HepG2 (cell line): ENCODE results near the gene EFCAB14. TPM values are rescaled to one million over a fixed set of nuclear protein-coding genes. Genes with fewer than 3 reads are reported as not detected.

Source experiments
- ATAC-seq: fragments of 200-7000 bp; cut with Tn5 transposase; 3 replicates; pipeline ENCODE4 v1.9.1; 2020; ENCODE audit warnings: mild to moderate bottlenecking, moderate library complexity
- BruUV-seq: library from RNA; stranded (reverse); fragments of 400-500 nt; replicated peaks from 2 replicates; lab custom pipeline; 2021; lab: Mats Ljungman, UMichigan
- CTCF ChIA-PET: fragments of 300-600 bp; formaldehyde crosslinking; extraction: SDS; loops from one replicate; lab custom pipeline; 2021; ENCODE audit warnings: low total read pairs, inconsistent platforms, low intra/inter-chr PET ratio; lab: Yijun Ruan, JAX
- POLR2A ChIA-PET: fragments of 350-600 bp; sonication (Branson Sonifier 250); formaldehyde crosslinking; loops from one replicate; lab custom pipeline; 2020; ENCODE audit warnings: antibody characterized with exemption, inconsistent platforms; lab: Yijun Ruan, JAX
- DNase-seq: peaks from one replicate; pipeline ENCODE4 v3.0.0-alpha.2; 2015; ENCODE audit warnings: low spot score
- FAIRE-seq: peaks from 3 replicates; lab custom pipeline; 2011; peaks lifted over from hg19 to GRCh38; lab: Jason Lieb, UNC
- H2AFZ ChIP-seq: one replicate; pipeline ENCODE4 v1.6.1; 2011; ENCODE audit warnings: low read length, inconsistent platforms
- H3K27ac ChIP-seq: fragments of 300-600 bp; 3 replicates; pipeline ENCODE4 v1.8.0; 2011; ENCODE audit warnings: mixed run types, mild to moderate bottlenecking, mixed read lengths, low read length, inconsistent platforms; ENCODE audit not compliant: insufficient read depth; ENCODE audit errors: extremely low read length
- H3K27me3 ChIP-seq, 2 experiments: fragments of 200-600 bp in 1 of 2; 2 replicates in 1 of 2; 3 replicates in 1 of 2; pipeline versions ENCODE4 v1.6.0 to v1.8.0; 2011; ENCODE audit warnings: low read length in 2 of 2, mild to moderate bottlenecking in 2 of 2, moderate library complexity in 2 of 2, inconsistent platforms in 1 of 2; ENCODE audit not compliant: insufficient read depth in 2 of 2, control insufficient read depth in 1 of 2
- H3K36me3 ChIP-seq, 2 experiments: fragments of 200-600 bp in 1 of 2; replicated peaks in 1 of 2; 2 replicates in 1 of 2; 3 replicates in 1 of 2; pipeline versions ENCODE4 v1.5.1 to v1.8.0; 2011; ENCODE audit warnings: low read length in 2 of 2, inconsistent platforms in 1 of 2; ENCODE audit not compliant: insufficient read depth in 2 of 2, control insufficient read depth in 1 of 2
- H3K4me1 ChIP-seq: 2 replicates; pipeline ENCODE4 v1.5.1; 2012; ENCODE audit warnings: low read length, inconsistent platforms; ENCODE audit not compliant: insufficient read depth
- H3K4me2 ChIP-seq: 2 replicates; pipeline ENCODE4 v1.6.0; 2011; ENCODE audit warnings: low read depth, low read length, inconsistent platforms
- H3K4me3 ChIP-seq, 3 experiments: fragments of 200-600 bp in 1 of 3; sonication (generic), shearing (Covaris generic) in 1 of 3; replicated peaks in 1 of 3; 2 replicates each; pipeline ENCODE4 v1.5.1; 2011 to 2016; ENCODE audit warnings: low read length in 3 of 3, inconsistent platforms in 2 of 3, low read depth in 2 of 3, mild to moderate bottlenecking in 2 of 3, control low read depth in 1 of 3, mixed read lengths in 1 of 3; ENCODE audit not compliant: insufficient read depth in 1 of 3
- H3K79me2 ChIP-seq: one replicate; pipeline ENCODE4 v1.6.1; 2011; ENCODE audit warnings: low read length, inconsistent platforms; ENCODE audit not compliant: insufficient read depth
- H3K9ac ChIP-seq: 2 replicates; pipeline ENCODE4 v1.6.0; 2011; ENCODE audit warnings: mild to moderate bottlenecking, low read depth, low read length, inconsistent platforms; ENCODE audit not compliant: insufficient read depth
- H3K9me3 ChIP-seq: 2 replicates; pipeline ENCODE4 v1.5.1; 2012; ENCODE audit warnings: mild to moderate bottlenecking, low read length
- H4K20me1 ChIP-seq: 2 replicates; pipeline ENCODE4 v1.6.0; 2011; ENCODE audit warnings: inconsistent platforms, mild to moderate bottlenecking, low read length, moderate library complexity; ENCODE audit not compliant: insufficient read depth
- HNRNPH1 ChIP-seq: fragments of 200-400 bp; formaldehyde crosslinking; optimal IDR thresholded peaks from 2 replicates; pipeline ENCODE3; 2017; ENCODE audit warnings: mild to moderate bottlenecking, low read depth, low read length
- HNRNPLL ChIP-seq: fragments of 200-400 bp; formaldehyde crosslinking; IDR thresholded peaks from 2 replicates; pipeline ENCODE4 v1.6.1; 2017; ENCODE audit warnings: mild to moderate bottlenecking, low read depth, low read length; ENCODE audit not compliant: poor library complexity, severe bottlenecking
- KDM4B ChIP-seq: sonication (generic); formaldehyde crosslinking; IDR thresholded peaks from 2 replicates; pipeline ENCODE4 v1.4.0; 2020; ENCODE audit warnings: missing genetic modification reagents
- RBAK ChIP-seq: sonication (generic); formaldehyde crosslinking; IDR thresholded peaks from 2 replicates; pipeline ENCODE4 v1.5.1; 2020; ENCODE audit warnings: mild to moderate bottlenecking, missing genetic modification reagents
- SP140L ChIP-seq: sonication (generic); formaldehyde crosslinking; IDR thresholded peaks from 2 replicates; pipeline ENCODE4 v1.4.0; 2020; ENCODE audit warnings: missing genetic modification reagents, borderline replicate concordance
- TOPORS ChIP-seq: sonication (generic); formaldehyde crosslinking; IDR thresholded peaks from 2 replicates; pipeline ENCODE4 v1.8.0; 2023; ENCODE audit warnings: mild to moderate bottlenecking, missing genetic modification reagents
- WIZ ChIP-seq: sonication (generic); formaldehyde crosslinking; IDR thresholded peaks from 2 replicates; pipeline ENCODE4 v1.5.1; 2020; ENCODE audit warnings: mild to moderate bottlenecking, missing genetic modification reagents
- ZFP41 ChIP-seq: sonication (generic); formaldehyde crosslinking; IDR thresholded peaks from 2 replicates; pipeline ENCODE4 v1.4.0; 2020; ENCODE audit warnings: mild to moderate bottlenecking, missing genetic modification reagents, borderline replicate concordance
- ZIK1 ChIP-seq: sonication (generic); formaldehyde crosslinking; IDR thresholded peaks from 2 replicates; pipeline ENCODE4 v1.5.0; 2020; ENCODE audit warnings: mild to moderate bottlenecking, low read depth, missing genetic modification reagents, borderline replicate concordance
- ZNF274 ChIP-seq: sonication (generic); formaldehyde crosslinking; IDR thresholded peaks from 2 replicates; pipeline ENCODE4 v1.5.1; 2020; ENCODE audit warnings: mild to moderate bottlenecking, missing genetic modification reagents
- ZNF564 ChIP-seq: sonication (generic); formaldehyde crosslinking; IDR thresholded peaks from 2 replicates; pipeline ENCODE4 v1.8.1; 2023; ENCODE audit warnings: mild to moderate bottlenecking, missing genetic modification reagents
- ZNF605 ChIP-seq: sonication (generic); formaldehyde crosslinking; IDR thresholded peaks from 2 replicates; pipeline ENCODE4 v1.8.0; 2022; ENCODE audit warnings: mild to moderate bottlenecking, missing genetic modification reagents
- WGBS: methylation state at CpG from one replicate; pipeline ENCODE4 v1.1.6; 2017; ENCODE audit warnings: low lambda C conversion rate; 5-methylcytosine and 5-hydroxymethylcytosine counted together
- in situ Hi-C: cut with HindIII; loops from 2 replicates; pipeline ENCODE4 v1.10.0; 2017; ENCODE audit warnings: low pct_unique_long_range_greater_than_20kb; ENCODE audit not compliant: extremely low pct_ligation_motif_present
- intact Hi-C: fragments of 100-400 bp; cut with micrococcal nuclease; formaldehyde crosslinking; loops from one replicate; pipeline ENCODE4 v1.10.0; 2022; ENCODE audit not compliant: unreplicated experiment
- polyA plus RNA-seq, 8 experiments: library from polyadenylated mRNA; depleted of rRNA in 3 of 8; stranded (reverse) in 7 of 8; unstranded in 1 of 8; fragments of >200 nt; fragmentation: Illumina TruSeq in 4 of 8; extraction: Trizol in 4 of 8; gene quantifications; 2 replicates each; pipeline versions ENCODE4 v1.2.1 to v1.2.3, GENCODE V29; 2011 to 2016; ENCODE audit warnings: low read depth in 4 of 8, missing spikeins in 1 of 8, mixed read lengths in 1 of 8; ENCODE audit not compliant: insufficient read depth in 1 of 8
- total RNA-seq, 5 experiments: library from RNA; depleted of rRNA; stranded (reverse); fragments of >200 nt; fragmentation: Illumina TruSeq; extraction: Trizol; gene quantifications; 2 replicates each; pipeline ENCODE4 v1.2.3, GENCODE V29; 2016; ENCODE audit warnings: low read depth in 1 of 5
- TF ChIP-seq, protein P1 (sequence below): IDR thresholded peaks from 2 replicates; pipeline ENCODE4 v1.6.1; 2012; ENCODE audit warnings: inconsistent platforms
- TF ChIP-seq, protein P2 (sequence below): sonication (generic); formaldehyde crosslinking; IDR thresholded peaks from 2 replicates; pipeline ENCODE4 v1.8.0; 2022; ENCODE audit warnings: missing genetic modification reagents, mild to moderate bottlenecking, borderline replicate concordance
- TF ChIP-seq, protein P3 (sequence below): sonication (generic); formaldehyde crosslinking; IDR thresholded peaks from 2 replicates; pipeline ENCODE4 v1.8.1; 2023; ENCODE audit warnings: mild to moderate bottlenecking, missing genetic modification reagents
- TF ChIP-seq, protein P4 (sequence below): sonication (generic); formaldehyde crosslinking; IDR thresholded peaks from 2 replicates; pipeline ENCODE4 v1.8.0; 2022; ENCODE audit warnings: low read depth, missing genetic modification reagents
- TF ChIP-seq, protein P5 (sequence below): sonication (generic); formaldehyde crosslinking; IDR thresholded peaks from 2 replicates; pipeline ENCODE4 v1.4.0; 2020; ENCODE audit warnings: missing genetic modification reagents, borderline replicate concordance
- TF ChIP-seq, protein P6 (sequence below): sonication (generic); formaldehyde crosslinking; IDR thresholded peaks from 2 replicates; pipeline ENCODE4 v1.8.0; 2022; ENCODE audit warnings: missing genetic modification reagents, low read depth, mild to moderate bottlenecking, borderline replicate concordance

The EFCAB14 gene
- total and polyA plus RNA-seq, 2 of the 13 experiments (the other 11 are each of a cell fraction or from before 2014, with no cell fraction given), result 13.4 to 17.9 TPM

DNA sequence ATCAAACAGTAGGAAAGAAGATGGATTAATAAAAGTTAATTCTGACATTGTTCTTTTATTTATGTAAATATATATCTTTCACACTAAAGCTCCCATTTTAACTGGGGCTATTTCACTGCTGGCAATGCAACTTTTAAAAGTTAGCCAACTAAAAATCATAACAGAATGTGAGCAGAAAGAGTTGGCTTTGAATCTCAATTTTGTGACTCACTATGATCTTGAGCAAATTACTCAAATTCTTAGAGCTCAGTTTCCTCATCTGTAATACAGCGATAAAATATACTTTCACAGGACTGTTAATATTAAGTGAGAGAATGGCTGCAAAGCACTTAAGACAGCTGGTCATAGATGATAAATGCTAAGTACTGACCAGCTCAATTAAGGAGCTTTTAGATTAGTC is 10.8 kb downstream of the EFCAB14 start:
- CTCF ChIA-PET, result no interaction called here
- Histone ChIP-seq H3K27me3 (no peaks in the 10 kb centered on the region), H3K79me2 (peaks cover 2% of the 10 kb centered on the region), H3K4me2 (no peak overlapping the region), H4K20me1 (no peaks in the 10 kb centered on the region; the same call in 1 of the 2 replicates), H3K4me3 (no peak overlapping the region), H3K27ac (no peak overlapping the region), H3K36me3 (peaks cover 13 to 73% of the 10 kb centered on the region in 2 experiments), H3K9ac (no peak overlapping the region), H3K9me3 (no peaks in the 10 kb centered on the region), H2AFZ (no peak overlapping the region), H3K4me1 (no peaks in the 10 kb centered on the region)
- ATAC-seq, result no peak
- TF ChIP-seq ZIK1 (CRISPR knock-in tag), result no peak
- TF ChIP-seq, protein P1, sequence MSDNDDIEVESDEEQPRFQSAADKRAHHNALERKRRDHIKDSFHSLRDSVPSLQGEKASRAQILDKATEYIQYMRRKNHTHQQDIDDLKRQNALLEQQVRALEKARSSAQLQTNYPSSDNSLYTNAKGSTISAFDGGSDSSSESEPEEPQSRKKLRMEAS, result no peak
- no peak for TF ChIP-seq HNRNPLL
- TF ChIP-seq HNRNPH1, result no peak
- no peak for TF ChIP-seq ZNF605 (CRISPR knock-in tag)
- no peak for TF ChIP-seq ZFP41
- no peak for TF ChIP-seq ZNF274 (CRISPR knock-in tag)
- no peak for TF ChIP-seq KDM4B (CRISPR knock-in tag)
- TF ChIP-seq ZNF564 (CRISPR knock-in tag), result no peak
- TF ChIP-seq, protein P2, sequence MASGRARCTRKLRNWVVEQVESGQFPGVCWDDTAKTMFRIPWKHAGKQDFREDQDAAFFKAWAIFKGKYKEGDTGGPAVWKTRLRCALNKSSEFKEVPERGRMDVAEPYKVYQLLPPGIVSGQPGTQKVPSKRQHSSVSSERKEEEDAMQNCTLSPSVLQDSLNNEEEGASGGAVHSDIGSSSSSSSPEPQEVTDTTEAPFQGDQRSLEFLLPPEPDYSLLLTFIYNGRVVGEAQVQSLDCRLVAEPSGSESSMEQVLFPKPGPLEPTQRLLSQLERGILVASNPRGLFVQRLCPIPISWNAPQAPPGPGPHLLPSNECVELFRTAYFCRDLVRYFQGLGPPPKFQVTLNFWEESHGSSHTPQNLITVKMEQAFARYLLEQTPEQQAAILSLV, result no peak
- TF ChIP-seq, protein P3, sequence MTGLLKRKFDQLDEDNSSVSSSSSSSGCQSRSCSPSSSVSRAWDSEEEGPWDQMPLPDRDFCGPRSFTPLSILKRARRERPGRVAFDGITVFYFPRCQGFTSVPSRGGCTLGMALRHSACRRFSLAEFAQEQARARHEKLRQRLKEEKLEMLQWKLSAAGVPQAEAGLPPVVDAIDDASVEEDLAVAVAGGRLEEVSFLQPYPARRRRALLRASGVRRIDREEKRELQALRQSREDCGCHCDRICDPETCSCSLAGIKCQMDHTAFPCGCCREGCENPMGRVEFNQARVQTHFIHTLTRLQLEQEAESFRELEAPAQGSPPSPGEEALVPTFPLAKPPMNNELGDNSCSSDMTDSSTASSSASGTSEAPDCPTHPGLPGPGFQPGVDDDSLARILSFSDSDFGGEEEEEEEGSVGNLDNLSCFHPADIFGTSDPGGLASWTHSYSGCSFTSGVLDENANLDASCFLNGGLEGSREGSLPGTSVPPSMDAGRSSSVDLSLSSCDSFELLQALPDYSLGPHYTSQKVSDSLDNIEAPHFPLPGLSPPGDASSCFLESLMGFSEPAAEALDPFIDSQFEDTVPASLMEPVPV (CRISPR knock-in tag), result no peak
- TF ChIP-seq SP140L, result no peak
- TF ChIP-seq WIZ (CRISPR knock-in tag), result no peak
- no peak for TF ChIP-seq RBAK
- TF ChIP-seq TOPORS (CRISPR knock-in tag), result no peak
- TF ChIP-seq, protein P4, sequence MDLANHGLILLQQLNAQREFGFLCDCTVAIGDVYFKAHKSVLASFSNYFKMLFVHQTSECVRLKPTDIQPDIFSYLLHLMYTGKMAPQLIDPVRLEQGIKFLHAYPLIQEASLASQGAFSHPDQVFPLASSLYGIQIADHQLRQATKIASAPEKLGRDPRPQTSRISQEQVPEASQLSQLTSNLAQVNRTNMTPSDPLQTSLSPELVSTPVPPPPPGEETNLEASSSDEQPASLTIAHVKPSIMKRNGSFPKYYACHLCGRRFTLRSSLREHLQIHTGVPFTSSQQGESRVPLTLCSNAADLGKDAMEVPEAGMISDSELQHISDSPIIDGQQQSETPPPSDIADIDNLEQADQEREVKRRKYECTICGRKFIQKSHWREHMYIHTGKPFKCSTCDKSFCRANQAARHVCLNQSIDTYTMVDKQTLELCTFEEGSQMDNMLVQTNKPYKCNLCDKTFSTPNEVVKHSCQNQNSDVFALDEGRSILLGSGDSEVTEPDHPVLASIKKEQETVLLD (CRISPR knock-in tag), result no peak
- TF ChIP-seq, protein P5, sequence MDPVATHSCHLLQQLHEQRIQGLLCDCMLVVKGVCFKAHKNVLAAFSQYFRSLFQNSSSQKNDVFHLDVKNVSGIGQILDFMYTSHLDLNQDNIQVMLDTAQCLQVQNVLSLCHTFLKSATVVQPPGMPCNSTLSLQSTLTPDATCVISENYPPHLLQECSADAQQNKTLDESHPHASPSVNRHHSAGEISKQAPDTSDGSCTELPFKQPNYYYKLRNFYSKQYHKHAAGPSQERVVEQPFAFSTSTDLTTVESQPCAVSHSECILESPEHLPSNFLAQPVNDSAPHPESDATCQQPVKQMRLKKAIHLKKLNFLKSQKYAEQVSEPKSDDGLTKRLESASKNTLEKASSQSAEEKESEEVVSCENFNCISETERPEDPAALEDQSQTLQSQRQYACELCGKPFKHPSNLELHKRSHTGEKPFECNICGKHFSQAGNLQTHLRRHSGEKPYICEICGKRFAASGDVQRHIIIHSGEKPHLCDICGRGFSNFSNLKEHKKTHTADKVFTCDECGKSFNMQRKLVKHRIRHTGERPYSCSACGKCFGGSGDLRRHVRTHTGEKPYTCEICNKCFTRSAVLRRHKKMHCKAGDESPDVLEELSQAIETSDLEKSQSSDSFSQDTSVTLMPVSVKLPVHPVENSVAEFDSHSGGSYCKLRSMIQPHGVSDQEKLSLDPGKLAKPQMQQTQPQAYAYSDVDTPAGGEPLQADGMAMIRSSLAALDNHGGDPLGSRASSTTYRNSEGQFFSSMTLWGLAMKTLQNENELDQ (CRISPR knock-in tag), result no peak
- TF ChIP-seq, protein P6, sequence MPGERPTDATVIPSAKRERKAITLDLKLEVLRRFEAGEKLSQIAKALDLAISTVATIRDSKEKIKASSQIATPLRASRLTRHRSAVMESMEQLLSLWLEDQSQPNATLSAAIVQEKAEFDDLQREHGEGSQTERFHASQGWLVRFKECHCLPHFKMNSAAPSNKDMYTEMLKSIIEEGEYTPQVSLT (CRISPR knock-in tag), result no peak
- no peak for DNase-seq
- no peak for FAIRE-seq
- POLR2A ChIA-PET, result interaction anchor here (1.4 kb wide), 1 partner anchor 17 kb away, joined by 3 read pairs; no protein-coding TSS in a partner anchor
- in situ Hi-C loops (no loop called here), intact Hi-C loops (no loop called here)
- BruUV-seq, result no TSS peak
- 100% methylated on average over 1 of the region's 1 CpG for WGBS
